Transverse colon (tissue), 4 donors: Measurements from ENCODE around the gene MTCH2. TPM values are rescaled to one million over a fixed set of nuclear protein-coding genes. Genes with fewer than 3 reads are reported as not detected.
A peak's percentile ranks its signal among the peaks of the same experiment; 100 is the strongest.

Source experiments
- DNase-seq: peaks from one replicate; pipeline ENCODE4 v3.0.0-alpha.2; 2019
- H3K27ac ChIP-seq, 4 donors: fragments of 200-600 bp; sonication (generic); 2 replicates each; pipeline ENCODE4 v1.5.1; 2016 to 2018; ENCODE audit warnings: inconsistent platforms in 4 of 4
- H3K27me3 ChIP-seq: fragments of 200-600 bp; sonication (generic); 2 replicates; pipeline ENCODE4 v1.5.1; 2017; ENCODE audit warnings: inconsistent platforms
- H3K36me3 ChIP-seq, 4 donors: fragments of 200-600 bp; sonication (generic); 2 replicates each; pipeline ENCODE4 v1.5.1; 2017 to 2019; ENCODE audit warnings: inconsistent platforms in 4 of 4
- H3K4me1 ChIP-seq, 4 donors: fragments of 200-600 bp; sonication (generic); 2 replicates each; pipeline ENCODE4 v1.5.1; 2017 to 2020; ENCODE audit warnings: inconsistent platforms in 4 of 4
- H3K4me3 ChIP-seq, 4 donors: fragments of 200-600 bp; sonication (generic); 1 replicate in 1 of 4; 2 replicates in 3 of 4; pipeline versions ENCODE4 v1.5.1 to v1.6.1; 2017 to 2019; ENCODE audit warnings: inconsistent platforms in 4 of 4
- H3K9me3 ChIP-seq, 2 donors: fragments of 200-600 bp; sonication (generic); 2 replicates each; pipeline ENCODE4 v1.5.1; 2017 to 2019; ENCODE audit warnings: inconsistent platforms in 2 of 2
- EP300 ChIP-seq: sonication (generic); formaldehyde crosslinking; IDR thresholded peaks from one replicate; pipeline ENCODE4 v1.6.1; 2017; ENCODE audit warnings: antibody characterized with exemption, low read depth
- POLR2A ChIP-seq: fragments of 450-650 bp; IDR thresholded peaks from one replicate; pipeline ENCODE4 v1.6.1; 2016; ENCODE audit warnings: antibody characterized with exemption, mild to moderate bottlenecking, moderate library complexity
- POLR2AphosphoS5 ChIP-seq, 3 donors: sonication (generic); formaldehyde crosslinking; IDR thresholded peaks; one replicate each; pipeline ENCODE4 v1.6.1; 2016; ENCODE audit warnings: antibody characterized with exemption in 3 of 3
- WGBS, 2 donors: methylation state at CpG; one replicate each; pipeline ENCODE4 v1.1.5; 2018; ENCODE audit warnings: low coverage in 1 of 2; 5-methylcytosine and 5-hydroxymethylcytosine counted together
- in situ Hi-C, 4 donors: fragments of 200-750 bp; cut with MboI; loops; one replicate each; pipeline versions ENCODE4 v1.15.0 to v1.15.1; 2017; ENCODE audit warnings: low sequenced_read_pairs in 3 of 4, low pct_ligation_motif_present in 1 of 4, low pct_unique_long_range_greater_than_20kb in 1 of 4
- intact Hi-C: fragments of 100-400 bp; cut with DNase I; formaldehyde crosslinking; loops from one replicate; pipeline ENCODE4 v1.15.1; 2023; ENCODE audit warnings: low total_unique reads
- total RNA-seq, 4 donors: library from RNA; depleted of rRNA; stranded (reverse); fragments of >200 nt; gene quantifications; one replicate each; pipeline ENCODE4 v1.1.0, GENCODE V29; 2016
- TF ChIP-seq, protein P1 (sequence below), 5 experiments: fragments of 200-600 bp in 3 of 5; fragments of 450-650 bp in 2 of 5; sonication (generic) in 3 of 5; IDR thresholded peaks; 1 replicate in 2 of 5; 2 replicates in 3 of 5; pipeline ENCODE4 v1.5.1; 2016 to 2017; ENCODE audit warnings: antibody characterized with exemption in 5 of 5, inconsistent platforms in 3 of 5, mild to moderate bottlenecking in 2 of 5, moderate library complexity in 1 of 5

MTCH2 gene
- 10 to 100 TPM; 21.5 to 92.2 (median 61.0) TPM for total RNA-seq

GRCh38 chr11:47642099-47642855 lies at the start of gene MTCH2:
Gene MTCH2 (minus strand): TSS chr11:47642559. CDS start chr11:47642465, 94 bp downstream.
- Histone ChIP-seq H3K9me3 (no peaks in the 10 kb centered on the region), H3K36me3 (peaks cover 0 to 9% (median 0%) of the 10 kb centered on the region in 4 donors), H3K4me1 (peaks cover 8 to 21% (median 15%) of the 10 kb centered on the region in 4 donors), H3K4me3 (peak within 1 kb of the TSS; percentile 64 to 81 (median 76)), H3K27me3 (no peaks in the 10 kb centered on the region), H3K27ac (peak within 1 kb of the TSS; percentile 93 to 98 (median 95))
- in situ Hi-C loops, result loop anchor here in 1 of 4 donors (10.0 kb wide), 1 partner anchor 73 kb away; the partner anchor contains the start of gene AGBL2
- TF ChIP-seq EP300, result peak; percentile 2
- TF ChIP-seq POLR2AphosphoS5 (IDR thresholded peaks at IDR 0.05), result peak; percentile 72 to 90 (median 81)
- peak; percentile 83 for TF ChIP-seq POLR2A
- TF ChIP-seq, protein P1, sequence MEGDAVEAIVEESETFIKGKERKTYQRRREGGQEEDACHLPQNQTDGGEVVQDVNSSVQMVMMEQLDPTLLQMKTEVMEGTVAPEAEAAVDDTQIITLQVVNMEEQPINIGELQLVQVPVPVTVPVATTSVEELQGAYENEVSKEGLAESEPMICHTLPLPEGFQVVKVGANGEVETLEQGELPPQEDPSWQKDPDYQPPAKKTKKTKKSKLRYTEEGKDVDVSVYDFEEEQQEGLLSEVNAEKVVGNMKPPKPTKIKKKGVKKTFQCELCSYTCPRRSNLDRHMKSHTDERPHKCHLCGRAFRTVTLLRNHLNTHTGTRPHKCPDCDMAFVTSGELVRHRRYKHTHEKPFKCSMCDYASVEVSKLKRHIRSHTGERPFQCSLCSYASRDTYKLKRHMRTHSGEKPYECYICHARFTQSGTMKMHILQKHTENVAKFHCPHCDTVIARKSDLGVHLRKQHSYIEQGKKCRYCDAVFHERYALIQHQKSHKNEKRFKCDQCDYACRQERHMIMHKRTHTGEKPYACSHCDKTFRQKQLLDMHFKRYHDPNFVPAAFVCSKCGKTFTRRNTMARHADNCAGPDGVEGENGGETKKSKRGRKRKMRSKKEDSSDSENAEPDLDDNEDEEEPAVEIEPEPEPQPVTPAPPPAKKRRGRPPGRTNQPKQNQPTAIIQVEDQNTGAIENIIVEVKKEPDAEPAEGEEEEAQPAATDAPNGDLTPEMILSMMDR (IDR thresholded peaks at IDR 0.05), result peak in 4 of 5 experiments; percentile 24 to 57 (median 46)
- 0 to 1% methylated on average over 5 to 49 of the region's 78 CpGs for WGBS, 2 donors
- intact Hi-C loops, result no loop called here
- DNase-seq, result peak; percentile 97

GRCh38 chr11:47691979-47692378 lies 49.6 kb upstream of the MTCH2 start:
- no peaks in the 10 kb centered on the region for H3K36me3 ChIP-seq
- no peak for DNase-seq
- 63 to 78% methylated on average over 2 of the region's 2 CpGs for WGBS, 2 donors
- no peaks in the 10 kb centered on the region for H3K27me3 ChIP-seq
- peaks cover 0 to 12% (median 1%) of the 10 kb centered on the region in 4 donors for H3K4me1 ChIP-seq
- TF ChIP-seq EP300, result no peak
- TF ChIP-seq POLR2AphosphoS5 (IDR thresholded peaks at IDR 0.05), result no peak
- no peak for TF ChIP-seq POLR2A
- TF ChIP-seq, protein P1 (IDR thresholded peaks at IDR 0.05), result no peak
- in situ Hi-C loops (no loop called here), intact Hi-C loops (no loop called here)
- no peaks in the 10 kb centered on the region for H3K9me3 ChIP-seq
- no peak overlapping the region for H3K4me3 ChIP-seq
- no peak overlapping the region for H3K27ac ChIP-seq

DNA sequence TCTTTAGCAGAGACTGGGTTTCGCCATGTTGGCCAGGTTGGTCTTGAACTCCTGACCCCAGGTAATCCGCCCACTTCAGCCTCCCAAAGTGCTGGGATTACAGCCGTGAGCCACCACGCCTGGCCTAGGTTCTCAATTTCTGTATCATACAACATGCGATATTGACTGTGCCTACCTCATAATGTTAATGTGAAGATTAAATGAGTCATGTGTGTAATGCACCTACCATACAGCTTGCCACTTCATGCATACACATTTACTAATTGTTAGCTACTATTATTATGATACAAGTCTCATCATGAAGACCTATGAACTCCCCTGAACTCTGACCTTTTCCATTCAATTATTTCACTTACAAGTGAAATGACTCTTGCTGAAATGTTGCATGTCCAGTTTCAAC lies 47.1 kb upstream of the MTCH2 start:
- in situ Hi-C loops, result no loop called here
- no peak for TF ChIP-seq POLR2A
- Histone ChIP-seq H3K9me3 (no peaks in the 10 kb centered on the region), H3K36me3 (no peaks in the 10 kb centered on the region), H3K4me1 (peaks cover 0 to 12% (median 1%) of the 10 kb centered on the region in 4 donors), H3K27ac (peak overlapping the region; percentile 6 to 72 (median 62)), H3K27me3 (no peaks in the 10 kb centered on the region), H3K4me3 (no peak overlapping the region)
- WGBS, 2 donors, result 65 to 68% methylated on average over 4 to 5 of the region's 5 CpGs
- DNase-seq, result no peak
- intact Hi-C loops, result no loop called here

- TF ChIP-seq POLR2AphosphoS5 (IDR thresholded peaks at IDR 0.05), result peak in 1 of 3 donors; percentile 19
- TF ChIP-seq, protein P1 (IDR thresholded peaks at IDR 0.05), result no peak
- TF ChIP-seq POLR2A, result no peak
- no peak for TF ChIP-seq EP300
- H3K9me3 ChIP-seq, result no peaks in the 10 kb centered on the region
- H3K4me3 ChIP-seq, result no peak overlapping the region
- no peaks in the 10 kb centered on the region for H3K36me3 ChIP-seq
- in situ Hi-C loops, result no loop called here
- intact Hi-C loops, result no loop called here
- DNase-seq, result peak; percentile 13
- H3K27me3 ChIP-seq, result no peaks in the 10 kb centered on the region
- WGBS, 2 donors, result 55 to 71% methylated on average over 2 of the region's 2 CpGs
- peak overlapping the region; percentile 59 to 79 (median 72) for H3K27ac ChIP-seq
- H3K4me1 ChIP-seq, result peaks cover 0 to 12% (median 1%) of the 10 kb centered on the region in 4 donors
Observed at GRCh38 chr11:47688991-47689390, 46.6 kb upstream of the MTCH2 start.
